NCI-H226 (cell line): ENCODE results near the gene TMEM108.

ENCODE experiments used
- DNase-seq: peaks from one replicate; pipeline ENCODE4 v3.0.0-alpha.2; 2015

TMEM108 gene

GRCh38 chr3:133440652-133441051 lies 402.5 kb downstream of the TMEM108 start:
- DNase-seq, result no peak

DNA sequence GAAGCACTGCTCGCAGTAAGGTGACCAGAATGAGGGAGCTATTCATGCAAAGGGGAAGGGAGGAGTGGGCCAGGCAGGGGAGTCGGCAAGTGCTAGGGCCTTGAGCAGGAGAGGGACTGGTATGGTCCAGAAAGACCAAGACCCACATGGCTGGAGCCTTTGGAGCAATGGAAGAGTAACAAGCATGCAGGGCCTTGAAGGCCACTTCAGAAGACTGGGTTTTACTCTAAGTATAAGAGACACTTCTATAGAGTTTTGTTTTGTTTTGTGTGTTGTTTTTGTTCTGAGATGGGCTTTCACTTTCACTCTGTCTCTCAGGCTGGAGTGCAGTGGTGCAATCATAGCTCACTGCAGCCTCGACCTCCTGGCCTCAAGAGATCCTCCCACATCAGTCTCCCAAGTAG lies 403.7 kb downstream of the TMEM108 start:
- no peak for DNase-seq

GRCh38 chr3:133442518-133442917 lies 404.3 kb downstream of the TMEM108 start:
- DNase-seq, result no peak

- peak; percentile 62 for DNase-seq
Measured at GRCh38 chr3:133443649-133444422, 405.6 kb downstream of the TMEM108 start.

GRCh38 chr3:133444423-133444774 lies 406.2 kb downstream of the TMEM108 start:
- DNase-seq, result no peak

GRCh38 chr3:133445108-133445507 lies 406.9 kb downstream of the TMEM108 start:
- no peak for DNase-seq
